Fibroblast of skin of back (primary cell): ENCODE data around the gene DGKK.
"Not testable (repeated sequence)": the region's sequence is repeated elsewhere in the genome, so short reads cannot be mapped to it uniquely, and the experiment has no call there.

Experiments
- DNase-seq: peaks from one replicate; pipeline ENCODE4 v3.0.0-alpha.2; 2013

DGKK gene

DNA sequence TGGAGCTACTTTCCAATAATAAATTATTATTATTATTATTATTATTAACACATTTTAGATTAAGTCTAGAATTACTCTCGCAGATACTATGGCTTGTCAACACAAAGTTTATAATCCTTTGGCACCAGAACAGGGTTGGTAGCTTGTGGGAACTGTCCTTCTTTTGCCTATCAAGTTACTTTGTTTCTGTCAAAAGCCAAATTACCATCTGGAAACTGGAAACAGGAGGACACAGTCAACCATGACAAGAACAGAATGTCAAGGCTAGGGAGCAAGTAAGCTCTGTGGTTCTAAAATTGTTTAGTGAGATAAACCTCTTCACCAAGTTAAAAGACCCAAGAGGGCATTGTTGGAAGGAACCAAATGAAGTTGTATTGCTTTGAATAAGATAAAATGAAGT is 42.5 kb downstream of the DGKK start:
- no peak for DNase-seq

DNA sequence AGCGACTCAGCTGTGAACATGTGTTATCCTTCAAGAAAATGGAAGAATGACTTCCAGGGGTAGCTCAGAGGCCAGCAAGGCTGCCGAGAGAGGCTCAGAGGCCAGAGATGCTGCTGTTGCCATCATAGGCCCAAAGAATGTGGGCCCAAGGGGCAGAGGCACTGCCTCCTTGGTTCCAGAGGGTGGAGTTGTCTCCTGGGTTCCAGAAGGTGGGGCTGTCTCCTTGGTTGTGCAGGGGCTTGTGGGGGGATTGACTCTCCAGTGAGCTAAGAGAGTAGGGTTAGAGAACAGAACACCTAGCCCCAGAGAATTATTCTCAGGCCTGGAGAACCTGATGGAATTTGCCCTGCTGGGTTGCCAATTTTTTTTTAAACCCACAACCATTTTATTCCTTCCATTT is 62.6 kb downstream of the DGKK start:
- no peak for DNase-seq

DNA sequence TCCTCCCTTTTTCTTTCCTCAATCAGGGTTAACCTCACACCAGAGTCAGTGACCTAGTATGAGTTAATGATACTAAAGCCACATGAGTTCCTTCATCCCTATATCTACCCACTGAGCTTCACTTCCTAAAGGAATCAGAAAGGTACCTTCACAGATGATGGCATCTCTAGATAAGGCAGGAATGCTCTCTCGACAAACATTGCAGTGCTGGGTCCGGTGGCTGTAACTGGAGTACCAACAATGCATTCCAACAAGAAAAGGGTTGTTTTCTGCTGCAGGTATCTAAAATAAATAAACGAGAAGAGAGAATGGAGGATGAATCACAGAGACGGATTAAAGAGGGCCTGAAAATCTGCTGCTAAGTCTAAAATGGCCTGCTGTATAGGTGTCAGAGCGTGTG is 66.7 kb downstream of the DGKK start:
- no peak for DNase-seq

DNA sequence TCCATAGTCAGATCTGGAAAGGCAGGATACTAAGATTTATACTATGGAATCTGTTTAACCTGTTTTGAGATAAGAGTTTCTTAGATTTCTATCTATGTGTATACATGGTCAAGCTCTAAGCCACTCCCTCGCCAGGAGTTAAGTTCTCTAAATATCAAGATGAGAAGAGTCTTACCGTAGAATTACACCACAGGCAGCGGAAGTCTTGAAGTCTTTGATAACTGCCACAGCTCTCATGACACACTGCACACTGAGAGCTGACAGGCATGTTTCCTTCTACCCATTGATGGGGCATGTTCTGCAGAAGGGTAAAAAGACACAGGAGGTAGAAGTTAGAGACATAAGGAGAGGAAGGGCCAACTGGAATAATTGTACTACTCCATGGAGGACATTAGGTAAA is 67.7 kb downstream of the DGKK start:
- DNase-seq = no peak

DNA sequence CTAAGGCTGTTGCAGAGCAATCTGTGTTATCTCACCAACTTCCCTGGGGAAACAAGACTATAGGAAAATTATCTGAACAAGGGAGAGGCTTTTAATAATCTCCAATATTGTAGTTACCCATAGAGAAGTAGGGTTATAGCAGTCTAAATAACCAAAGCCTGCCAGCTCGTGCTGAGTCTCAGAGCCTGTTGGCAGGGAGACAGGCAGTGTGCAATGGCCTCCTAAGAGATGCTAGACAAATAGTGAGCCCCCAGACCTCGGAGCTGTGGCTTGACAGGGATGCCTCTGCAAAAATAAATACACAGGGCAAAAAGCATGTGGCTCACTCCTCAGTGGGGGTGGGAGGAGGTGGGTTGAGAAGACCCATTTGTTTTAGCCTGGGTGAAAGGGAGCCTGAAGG is 76.7 kb downstream of the DGKK start:
- no peak for DNase-seq

DNA sequence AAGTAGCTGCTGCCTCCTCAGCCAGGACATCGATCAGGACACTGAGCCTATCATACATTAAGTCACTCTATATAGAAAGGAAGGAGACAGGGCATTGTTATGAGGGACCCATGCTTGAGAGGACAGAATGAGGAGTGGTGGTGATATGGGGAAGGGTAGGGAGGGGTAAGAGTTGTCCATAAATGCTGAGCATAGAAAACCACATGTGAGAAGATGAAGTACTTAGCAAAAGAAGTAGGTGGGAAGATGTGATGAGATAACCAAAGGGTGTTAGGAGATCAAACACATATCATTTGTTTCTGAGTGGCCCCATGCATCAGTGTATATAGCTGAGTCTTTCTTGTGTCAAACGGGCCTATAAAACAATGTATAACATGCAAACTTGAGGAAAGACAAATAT is 84.1 kb downstream of the DGKK start:
- no peak for DNase-seq

DNA sequence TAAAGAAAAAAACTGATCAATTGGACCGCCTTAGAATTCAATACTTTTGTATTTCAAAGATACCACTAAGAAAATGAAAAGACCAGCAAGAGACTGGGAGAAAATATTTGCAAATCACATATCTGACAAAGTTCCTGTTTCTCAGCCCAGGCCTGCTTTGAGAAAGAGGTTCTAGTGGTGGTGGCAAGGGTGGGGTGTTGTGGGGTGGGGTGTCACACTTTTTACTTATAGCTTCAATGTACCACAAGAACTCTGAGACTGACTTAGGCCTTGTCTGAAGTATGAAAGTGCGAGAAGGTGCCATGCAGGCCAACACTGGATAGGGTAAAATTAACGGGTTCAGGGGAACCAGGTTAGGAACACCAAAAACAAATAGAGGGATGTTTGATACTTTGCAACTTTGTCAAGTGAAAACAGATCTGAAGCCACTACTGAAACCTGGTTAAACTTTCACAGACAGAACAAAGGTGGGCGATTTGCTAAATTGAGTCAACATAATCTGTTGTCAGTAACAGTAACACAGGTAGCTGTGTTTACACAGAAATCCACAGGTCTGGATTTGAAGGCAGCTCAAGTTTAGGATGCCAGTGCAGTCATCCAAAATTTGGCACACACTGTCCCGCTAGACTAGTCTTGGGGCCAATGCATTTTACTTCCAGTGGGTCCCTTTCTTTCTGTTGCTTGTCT is 88.8 kb downstream of the DGKK start:
- no peak for DNase-seq

DNA sequence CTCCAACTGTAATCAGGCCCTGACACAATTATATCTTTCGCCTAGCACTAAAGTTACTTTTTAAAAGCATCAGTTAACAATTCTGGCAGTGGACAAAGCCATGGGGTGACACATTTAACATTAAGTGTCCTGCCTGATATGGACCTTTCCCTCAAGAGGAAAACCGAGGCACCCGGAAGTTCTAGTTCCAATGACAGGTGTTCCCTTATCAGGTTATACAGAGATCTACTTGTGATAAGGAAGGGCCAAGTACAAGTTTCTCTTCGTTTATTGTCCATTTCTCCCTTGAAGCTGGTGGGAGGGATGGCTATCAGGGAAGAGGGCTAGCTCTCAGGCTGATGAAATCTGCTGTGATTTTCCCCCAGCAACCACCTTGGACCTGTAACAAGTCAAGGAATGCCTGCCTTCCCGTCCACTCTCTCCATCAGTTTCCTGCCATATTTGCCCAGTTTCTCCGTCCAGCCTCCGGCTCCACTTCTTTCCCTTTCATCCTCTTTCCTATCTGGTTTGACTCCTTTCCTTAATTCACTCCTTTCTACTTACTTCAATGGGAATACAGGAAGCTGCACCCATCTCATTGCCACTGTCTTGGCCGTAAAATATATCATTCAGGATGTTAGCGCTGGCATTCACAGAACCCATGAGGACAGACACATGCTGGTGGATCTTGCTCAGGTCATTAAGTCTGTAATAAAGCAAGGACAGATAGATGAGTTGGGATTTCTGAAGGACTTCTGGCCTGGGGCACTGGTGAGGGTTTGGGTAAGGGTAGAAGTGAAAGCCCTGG is 95.0 kb downstream of the DGKK start:
- no peak for DNase-seq

DNA sequence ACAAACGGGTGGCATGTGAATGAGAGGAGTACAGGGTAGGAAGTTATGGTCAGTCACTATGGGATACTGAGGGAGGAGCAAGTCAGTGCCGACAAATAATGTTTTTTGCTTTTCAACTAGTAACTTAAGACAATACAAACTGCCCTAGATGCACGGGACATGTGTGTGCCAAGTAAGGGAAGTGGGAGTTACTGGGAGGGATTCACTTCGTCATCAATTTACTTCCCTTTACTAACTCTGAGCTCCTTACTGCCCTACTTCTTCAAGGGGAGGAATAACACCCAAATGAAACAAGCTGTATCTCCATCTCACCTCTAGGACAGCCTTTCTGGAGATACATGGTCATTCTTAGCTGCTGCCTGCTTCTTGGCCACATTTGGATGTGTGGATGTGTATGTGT is 97.7 kb downstream of the DGKK start:
- DNase-seq = no peak

DNA sequence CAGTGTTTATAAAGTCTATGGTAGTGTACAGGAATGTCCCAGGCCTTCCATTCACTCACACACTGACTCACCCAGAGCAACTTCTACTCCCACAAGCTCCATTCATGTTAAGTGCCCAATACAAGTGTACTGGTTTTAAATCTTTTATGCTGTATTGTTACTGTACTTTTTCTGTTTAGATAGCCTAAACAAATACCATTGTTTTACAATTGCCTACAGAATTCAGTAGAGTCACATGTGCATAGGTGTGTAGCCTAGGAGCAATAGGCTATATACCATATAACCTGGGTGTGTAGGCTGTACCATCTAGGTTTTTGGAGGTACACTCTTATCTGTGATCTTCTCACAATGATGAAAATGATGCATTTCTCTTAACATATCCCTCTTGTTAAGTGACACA is 126.7 kb downstream of the DGKK start:
- DNase-seq = no peak

DNA sequence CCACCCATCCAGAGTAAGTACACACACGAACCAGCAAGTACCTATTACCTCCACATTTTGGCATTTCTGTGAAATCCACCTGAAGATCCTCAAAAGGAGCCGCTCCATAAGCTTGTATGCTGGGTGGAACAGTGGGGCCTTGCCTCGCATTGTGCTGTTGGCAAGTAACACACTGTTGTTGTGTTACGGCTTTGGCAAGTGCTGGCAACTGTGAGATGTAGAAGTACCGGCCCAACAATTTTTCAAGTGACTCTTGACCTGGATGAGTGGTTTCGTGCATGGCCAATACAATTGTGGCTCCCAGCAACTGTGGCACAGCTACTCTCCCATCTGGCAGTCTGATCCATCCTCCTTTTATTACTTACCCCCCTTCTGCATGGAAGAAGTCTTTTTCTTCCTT is 137.3 kb downstream of the DGKK start:
- DNase-seq = no peak

DNA sequence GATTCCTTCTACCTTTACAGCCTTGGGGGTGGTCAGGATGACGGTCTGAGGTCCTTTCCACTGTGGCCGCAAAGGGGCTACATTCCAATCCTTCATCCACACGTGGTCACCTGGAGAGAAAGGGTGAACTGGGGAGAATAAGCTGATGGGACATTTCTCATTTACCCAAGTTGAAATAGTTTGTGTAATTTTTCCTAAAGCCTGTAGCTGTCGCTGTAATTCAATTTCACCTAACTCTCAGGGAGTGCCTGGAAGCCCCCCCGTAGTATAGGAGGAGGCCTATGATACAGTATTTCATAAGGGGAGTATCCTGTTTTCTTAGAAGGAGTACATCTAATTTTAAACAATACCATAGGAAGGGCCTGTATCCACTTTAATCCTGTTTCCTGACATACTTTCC is 138.0 kb downstream of the DGKK start:
- not testable (repeated sequence) for DNase-seq

DNA sequence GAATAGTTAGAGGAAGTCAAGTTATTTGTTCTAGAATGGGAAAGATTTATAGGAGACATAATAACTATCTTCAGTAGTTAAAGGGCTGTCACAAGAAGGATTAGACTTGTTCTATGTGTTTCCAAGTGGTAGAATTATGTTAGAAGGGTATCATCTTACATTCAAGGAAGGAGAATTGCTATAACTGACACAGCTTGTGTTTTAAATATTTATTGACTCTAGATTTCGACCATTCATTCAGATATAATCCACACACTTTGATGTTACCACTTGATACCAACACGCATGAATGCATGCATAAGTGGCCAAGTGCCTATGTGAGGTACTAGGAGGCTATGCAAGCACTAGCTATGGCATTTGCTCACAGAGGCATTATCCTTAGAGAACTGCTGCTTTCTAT is 143.4 kb downstream of the DGKK start:
- no peak for DNase-seq
